ENCODE data around the gene NUP188. TPM values are rescaled to one million over a fixed set of nuclear protein-coding genes. Genes with fewer than 3 reads are reported as not detected.

Gene NUP188, protein sequence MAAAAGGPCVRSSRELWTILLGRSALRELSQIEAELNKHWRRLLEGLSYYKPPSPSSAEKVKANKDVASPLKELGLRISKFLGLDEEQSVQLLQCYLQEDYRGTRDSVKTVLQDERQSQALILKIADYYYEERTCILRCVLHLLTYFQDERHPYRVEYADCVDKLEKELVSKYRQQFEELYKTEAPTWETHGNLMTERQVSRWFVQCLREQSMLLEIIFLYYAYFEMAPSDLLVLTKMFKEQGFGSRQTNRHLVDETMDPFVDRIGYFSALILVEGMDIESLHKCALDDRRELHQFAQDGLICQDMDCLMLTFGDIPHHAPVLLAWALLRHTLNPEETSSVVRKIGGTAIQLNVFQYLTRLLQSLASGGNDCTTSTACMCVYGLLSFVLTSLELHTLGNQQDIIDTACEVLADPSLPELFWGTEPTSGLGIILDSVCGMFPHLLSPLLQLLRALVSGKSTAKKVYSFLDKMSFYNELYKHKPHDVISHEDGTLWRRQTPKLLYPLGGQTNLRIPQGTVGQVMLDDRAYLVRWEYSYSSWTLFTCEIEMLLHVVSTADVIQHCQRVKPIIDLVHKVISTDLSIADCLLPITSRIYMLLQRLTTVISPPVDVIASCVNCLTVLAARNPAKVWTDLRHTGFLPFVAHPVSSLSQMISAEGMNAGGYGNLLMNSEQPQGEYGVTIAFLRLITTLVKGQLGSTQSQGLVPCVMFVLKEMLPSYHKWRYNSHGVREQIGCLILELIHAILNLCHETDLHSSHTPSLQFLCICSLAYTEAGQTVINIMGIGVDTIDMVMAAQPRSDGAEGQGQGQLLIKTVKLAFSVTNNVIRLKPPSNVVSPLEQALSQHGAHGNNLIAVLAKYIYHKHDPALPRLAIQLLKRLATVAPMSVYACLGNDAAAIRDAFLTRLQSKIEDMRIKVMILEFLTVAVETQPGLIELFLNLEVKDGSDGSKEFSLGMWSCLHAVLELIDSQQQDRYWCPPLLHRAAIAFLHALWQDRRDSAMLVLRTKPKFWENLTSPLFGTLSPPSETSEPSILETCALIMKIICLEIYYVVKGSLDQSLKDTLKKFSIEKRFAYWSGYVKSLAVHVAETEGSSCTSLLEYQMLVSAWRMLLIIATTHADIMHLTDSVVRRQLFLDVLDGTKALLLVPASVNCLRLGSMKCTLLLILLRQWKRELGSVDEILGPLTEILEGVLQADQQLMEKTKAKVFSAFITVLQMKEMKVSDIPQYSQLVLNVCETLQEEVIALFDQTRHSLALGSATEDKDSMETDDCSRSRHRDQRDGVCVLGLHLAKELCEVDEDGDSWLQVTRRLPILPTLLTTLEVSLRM (N-terminal part only)
- 51.4 and 80.2 TPM in 2 replicates for total RNA-seq

DNA sequence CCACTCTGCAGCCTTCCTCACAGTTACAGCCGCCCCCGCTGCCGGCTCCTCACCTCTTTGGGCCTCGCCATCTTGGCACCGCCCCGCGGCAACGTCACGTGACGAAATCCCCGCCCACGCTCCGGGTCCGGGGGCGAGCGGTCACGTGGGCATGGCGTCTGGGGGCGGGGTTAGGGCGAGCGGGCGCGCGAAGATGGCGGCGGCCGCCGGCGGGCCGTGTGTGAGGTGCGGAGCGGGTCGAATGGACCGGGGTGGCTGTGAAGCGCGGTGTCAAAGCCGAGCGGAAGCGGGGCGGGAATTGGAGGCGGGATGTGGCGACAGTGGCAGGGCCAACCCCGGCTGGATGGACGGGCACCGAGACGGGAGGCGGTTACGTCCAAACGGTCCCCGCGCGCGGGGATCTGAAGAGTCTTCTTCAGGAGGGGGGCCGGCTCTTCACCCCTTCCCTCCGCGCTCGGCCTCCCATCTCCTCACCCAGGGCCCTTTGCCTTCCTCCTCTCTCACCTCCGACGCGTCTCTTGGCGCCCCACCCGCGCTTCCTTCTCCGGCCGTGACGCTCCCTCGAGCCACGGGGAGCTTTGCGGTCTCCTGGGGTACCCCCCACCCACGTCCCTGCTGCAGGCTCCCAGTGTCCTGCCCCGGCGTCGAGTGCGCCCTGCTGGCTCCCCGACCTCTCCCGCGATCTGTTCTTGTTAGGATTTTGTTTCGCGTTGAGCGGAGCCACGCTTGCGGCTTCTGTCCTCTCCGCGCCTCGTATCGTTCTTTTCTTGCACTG is at the start of gene NUP188, which contains the start of gene DOLK:
TSS of gene NUP188 (plus strand) at position 173 of the 775 bp plus-strand sequence. CDS start at position 194, 21 bp downstream.
TSS of gene DOLK (minus strand) at position 77 of the 775 bp plus-strand sequence. CDS start 300 bp downstream, outside the sequence.

DNA sequence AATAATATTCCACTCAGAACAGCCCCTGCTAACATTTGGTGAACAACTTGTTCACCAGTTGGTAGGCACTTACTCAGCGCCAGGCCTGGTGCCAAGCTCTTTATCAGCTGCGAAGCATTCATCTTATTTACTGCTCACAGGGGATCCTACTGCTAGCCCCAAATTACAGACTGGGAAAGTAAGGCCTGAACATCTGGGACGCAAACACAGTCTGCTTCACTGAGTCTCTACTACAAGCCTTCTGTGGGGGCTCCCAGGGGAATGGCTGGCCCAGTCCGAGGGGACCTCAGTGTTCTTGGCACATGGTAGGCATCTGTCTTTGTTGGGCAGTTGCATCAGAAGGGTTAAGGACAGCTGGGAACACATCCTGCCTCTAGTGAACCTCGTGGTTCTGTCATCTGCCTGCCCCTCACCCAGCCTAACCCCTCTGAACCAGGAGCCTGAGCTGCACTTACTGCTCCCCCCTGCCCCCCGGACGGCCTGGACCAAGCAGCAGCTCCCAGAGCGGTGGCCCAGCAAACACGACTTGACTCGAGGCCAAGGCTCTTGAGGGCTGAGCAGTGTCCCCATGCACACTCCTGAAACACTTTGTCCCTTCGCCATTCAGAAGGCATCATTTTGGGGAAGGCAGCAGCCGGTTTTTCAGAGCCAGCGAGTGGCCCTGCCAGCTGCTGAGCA is 27.0 kb upstream of the NUP188 start, which contains the start of gene PHYHD1:
TSS of gene PHYHD1 (plus strand) at position 602 of the 678 bp plus-strand sequence. CDS start 1,342 bp downstream, outside the sequence.

DNA sequence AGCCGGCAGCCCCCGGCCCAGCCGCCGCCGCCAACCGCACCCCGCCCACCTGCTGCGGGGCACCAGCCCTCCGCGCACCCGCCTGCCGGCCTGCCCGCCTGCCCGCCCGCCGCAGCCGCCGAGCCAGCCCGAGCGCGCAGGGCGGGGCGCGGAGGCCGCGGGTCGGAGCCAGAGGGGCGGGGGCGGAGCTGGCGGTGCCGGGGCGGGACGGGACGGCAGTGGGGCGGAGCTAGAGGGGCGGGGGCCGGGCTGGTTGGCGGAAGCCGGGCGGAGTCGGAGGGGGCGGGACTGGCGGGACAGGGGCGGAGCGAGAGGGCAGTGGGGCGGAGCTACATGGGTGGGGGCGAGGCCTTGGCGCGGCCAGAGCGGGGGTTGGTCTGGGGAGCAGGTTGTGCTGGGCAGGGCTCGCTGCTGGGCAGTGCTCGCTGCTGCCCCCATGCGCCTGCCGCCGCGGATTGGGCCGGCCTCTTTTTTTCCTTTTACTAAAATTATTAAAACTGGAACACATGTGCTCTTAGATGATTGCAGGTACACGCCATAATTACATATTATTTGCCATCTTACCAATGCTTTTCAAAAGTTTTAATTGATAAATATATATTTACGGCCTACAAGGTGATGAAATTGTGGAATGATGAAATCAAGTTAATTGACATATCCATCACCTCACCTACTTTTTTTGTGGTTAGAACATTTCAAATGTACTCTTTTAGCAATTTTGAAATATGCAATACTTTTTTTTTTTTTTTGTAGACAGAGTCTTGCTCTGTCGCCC is 80.9 kb downstream of the NUP188 start, which contains the start of gene SH3GLB2:
TSS of gene SH3GLB2 (minus strand) at position 140 of the 775 bp plus-strand sequence. CDS start 177 bp downstream, outside the sequence.

DNA sequence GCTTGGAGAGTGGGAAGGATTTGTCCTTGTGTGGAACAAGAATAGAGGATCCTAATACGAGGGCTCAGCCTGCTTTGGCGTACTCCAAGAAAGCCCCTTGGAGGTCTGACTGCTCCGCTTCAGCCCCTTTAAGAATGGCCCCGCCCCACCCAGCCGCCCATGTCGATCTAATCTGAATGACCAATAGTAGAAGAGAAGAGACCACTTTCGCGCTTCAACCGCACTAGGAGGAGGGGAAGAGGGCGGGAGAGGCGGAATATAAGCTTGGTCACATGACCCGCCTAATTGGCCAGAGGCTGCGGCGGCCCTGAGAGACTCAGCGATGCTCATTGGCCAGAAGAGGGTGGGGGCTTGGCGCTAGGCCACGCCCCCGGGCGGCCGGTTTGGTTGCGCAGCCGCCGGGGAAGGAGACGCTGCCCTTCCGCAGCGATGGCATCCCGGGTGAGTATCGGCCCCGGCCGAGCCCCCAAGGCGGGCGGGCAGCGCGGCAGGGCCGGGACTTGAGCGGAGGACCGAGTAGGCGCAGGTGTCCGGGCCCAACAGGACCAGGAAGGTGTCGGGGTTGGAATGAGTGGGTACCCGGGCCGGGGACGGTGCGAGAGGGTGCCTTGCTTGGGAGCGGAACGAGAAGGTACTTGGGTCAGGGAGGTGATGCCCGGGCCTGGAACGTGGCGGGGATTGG is 88.9 kb downstream of the NUP188 start, which contains the start of gene MIGA2:
TSS of gene MIGA2 (plus strand) at position 386 of the 682 bp plus-strand sequence. CDS start 3,969 bp downstream, outside the sequence.

Other genes with a start within 250 kb of the NUP188 start
- gene PKN3, start 245.2 kb upstream of the NUP188 start, total RNA-seq: 1.8 and 3.3 TPM in 2 replicates
- gene ZDHHC12, start 223.6 kb upstream of the NUP188 start, total RNA-seq: 28.2 and 34.2 TPM in 2 replicates
- 16.8 and 17.3 TPM in 2 replicates for gene ZER1, start 175.8 kb upstream of the NUP188 start, total RNA-seq
- 8.8 and 9.2 TPM in 2 replicates for gene TBC1D13, start 160.4 kb upstream of the NUP188 start, total RNA-seq
- gene ENDOG, start 129.2 kb upstream of the NUP188 start, total RNA-seq: 20.6 and 22.7 TPM in 2 replicates
- 15.1 and 20.5 TPM in 2 replicates for gene SPOUT1, start 117.9 kb upstream of the NUP188 start, total RNA-seq
- gene KYAT1, start 65.7 kb upstream of the NUP188 start, total RNA-seq: 7.3 and 9.8 TPM in 2 replicates
- gene LRRC8A, start 65.6 kb upstream of the NUP188 start, total RNA-seq: 41.5 and 54.5 TPM in 2 replicates
- gene PHYHD1, start 26.7 kb upstream of the NUP188 start, total RNA-seq: 3.3 and 11.4 TPM in 2 replicates
- gene DOLK, start 96 bp upstream of the NUP188 start, total RNA-seq: 22.4 and 27.6 TPM in 2 replicates
- 30.5 and 36.8 TPM in 2 replicates for gene SH3GLB2, start 80.6 kb downstream of the NUP188 start, total RNA-seq
- gene MIGA2, start 88.9 kb downstream of the NUP188 start, total RNA-seq: 16.9 and 24.6 TPM in 2 replicates
- 8.1 and 11.3 TPM in 2 replicates for gene DOLPP1, start 133.4 kb downstream of the NUP188 start, total RNA-seq
- 67.1 and 81.9 TPM in 2 replicates for gene CRAT, start 163.1 kb downstream of the NUP188 start, total RNA-seq
- gene PTPA, start 163.7 kb downstream of the NUP188 start, total RNA-seq: 71.3 and 81.3 TPM in 2 replicates
- 39.5 and 47.0 TPM in 2 replicates for gene IER5L, start 230.6 kb downstream of the NUP188 start, total RNA-seq

Data from subcutaneous preadipocyte (primary cell).